ENCODE data around the gene CCND1. TPM values are rescaled to one million over a fixed set of nuclear protein-coding genes. Genes with fewer than 3 reads are reported as not detected.

The CCND1 gene
- total and polyA plus RNA-seq, 9 of the 15 experiments (the other 6 are each of a cell fraction or from before 2014, with no cell fraction given), result 0.04 to 23.3 (median 3.8) TPM

DNA sequence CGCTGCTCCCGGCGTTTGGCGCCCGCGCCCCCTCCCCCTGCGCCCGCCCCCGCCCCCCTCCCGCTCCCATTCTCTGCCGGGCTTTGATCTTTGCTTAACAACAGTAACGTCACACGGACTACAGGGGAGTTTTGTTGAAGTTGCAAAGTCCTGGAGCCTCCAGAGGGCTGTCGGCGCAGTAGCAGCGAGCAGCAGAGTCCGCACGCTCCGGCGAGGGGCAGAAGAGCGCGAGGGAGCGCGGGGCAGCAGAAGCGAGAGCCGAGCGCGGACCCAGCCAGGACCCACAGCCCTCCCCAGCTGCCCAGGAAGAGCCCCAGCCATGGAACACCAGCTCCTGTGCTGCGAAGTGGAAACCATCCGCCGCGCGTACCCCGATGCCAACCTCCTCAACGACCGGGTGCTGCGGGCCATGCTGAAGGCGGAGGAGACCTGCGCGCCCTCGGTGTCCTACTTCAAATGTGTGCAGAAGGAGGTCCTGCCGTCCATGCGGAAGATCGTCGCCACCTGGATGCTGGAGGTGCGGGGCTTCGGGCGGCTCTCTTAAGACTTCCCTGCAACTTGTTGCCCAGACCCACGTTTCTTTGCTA is at the start of gene CCND1 (continued):
- TF ChIP-seq POLR3G (IDR thresholded peaks at IDR 0.05; ENCODE audit: extremely low read depth, insufficient read length, insufficient replicate concordance) (no peak), IFI16 (CRISPR knock-in tag; IDR thresholded peaks at IDR 0.05) (no peak), RAD51 (IDR thresholded peaks at IDR 0.05; ENCODE audit: borderline replicate concordance, low read depth) (no peak), E2F3 (CRISPR knock-in tag; IDR thresholded peaks at IDR 0.05) (no peak), SAFB (IDR thresholded peaks at IDR 0.05; ENCODE audit: borderline replicate concordance, low read depth, low read length) (no peak), ARID1B (IDR thresholded peaks at IDR 0.05) (no peak), JUN (IDR thresholded peaks at IDR 0.05; ENCODE audit: borderline replicate concordance, low read depth, low read length) (no peak), JUN (CRISPR knock-in tag; IDR thresholded peaks at IDR 0.05; ENCODE audit: borderline replicate concordance) (no peak), FOSL1 (tag; conservative IDR thresholded peaks at IDR 0.05) (no peak), TRIM24 (IDR thresholded peaks at IDR 0.05) (no peak), GTF2E2 (tag; IDR thresholded peaks at IDR 0.05) (no peak), PHF20 (IDR thresholded peaks at IDR 0.05; ENCODE audit: partially characterized antibody) (peak; percentile 24)
- TF ChIP-seq, protein P1, sequence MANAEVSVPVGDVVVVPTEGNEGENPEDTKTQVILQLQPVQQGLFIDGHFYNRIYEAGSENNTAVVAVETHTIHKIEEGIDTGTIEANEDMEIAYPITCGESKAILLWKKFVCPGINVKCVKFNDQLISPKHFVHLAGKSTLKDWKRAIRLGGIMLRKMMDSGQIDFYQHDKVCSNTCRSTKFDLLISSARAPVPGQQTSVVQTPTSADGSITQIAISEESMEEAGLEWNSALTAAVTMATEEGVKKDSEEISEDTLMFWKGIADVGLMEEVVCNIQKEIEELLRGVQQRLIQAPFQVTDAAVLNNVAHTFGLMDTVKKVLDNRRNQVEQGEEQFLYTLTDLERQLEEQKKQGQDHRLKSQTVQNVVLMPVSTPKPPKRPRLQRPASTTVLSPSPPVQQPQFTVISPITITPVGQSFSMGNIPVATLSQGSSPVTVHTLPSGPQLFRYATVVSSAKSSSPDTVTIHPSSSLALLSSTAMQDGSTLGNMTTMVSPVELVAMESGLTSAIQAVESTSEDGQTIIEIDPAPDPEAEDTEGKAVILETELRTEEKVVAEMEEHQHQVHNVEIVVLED (CRISPR knock-in tag; IDR thresholded peaks at IDR 0.05), result no peak
- TF ChIP-seq, protein P2, sequence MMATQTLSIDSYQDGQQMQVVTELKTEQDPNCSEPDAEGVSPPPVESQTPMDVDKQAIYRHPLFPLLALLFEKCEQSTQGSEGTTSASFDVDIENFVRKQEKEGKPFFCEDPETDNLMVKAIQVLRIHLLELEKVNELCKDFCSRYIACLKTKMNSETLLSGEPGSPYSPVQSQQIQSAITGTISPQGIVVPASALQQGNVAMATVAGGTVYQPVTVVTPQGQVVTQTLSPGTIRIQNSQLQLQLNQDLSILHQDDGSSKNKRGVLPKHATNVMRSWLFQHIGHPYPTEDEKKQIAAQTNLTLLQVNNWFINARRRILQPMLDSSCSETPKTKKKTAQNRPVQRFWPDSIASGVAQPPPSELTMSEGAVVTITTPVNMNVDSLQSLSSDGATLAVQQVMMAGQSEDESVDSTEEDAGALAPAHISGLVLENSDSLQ (IDR thresholded peaks at IDR 0.05), result no peak
- TF ChIP-seq, protein P3, sequence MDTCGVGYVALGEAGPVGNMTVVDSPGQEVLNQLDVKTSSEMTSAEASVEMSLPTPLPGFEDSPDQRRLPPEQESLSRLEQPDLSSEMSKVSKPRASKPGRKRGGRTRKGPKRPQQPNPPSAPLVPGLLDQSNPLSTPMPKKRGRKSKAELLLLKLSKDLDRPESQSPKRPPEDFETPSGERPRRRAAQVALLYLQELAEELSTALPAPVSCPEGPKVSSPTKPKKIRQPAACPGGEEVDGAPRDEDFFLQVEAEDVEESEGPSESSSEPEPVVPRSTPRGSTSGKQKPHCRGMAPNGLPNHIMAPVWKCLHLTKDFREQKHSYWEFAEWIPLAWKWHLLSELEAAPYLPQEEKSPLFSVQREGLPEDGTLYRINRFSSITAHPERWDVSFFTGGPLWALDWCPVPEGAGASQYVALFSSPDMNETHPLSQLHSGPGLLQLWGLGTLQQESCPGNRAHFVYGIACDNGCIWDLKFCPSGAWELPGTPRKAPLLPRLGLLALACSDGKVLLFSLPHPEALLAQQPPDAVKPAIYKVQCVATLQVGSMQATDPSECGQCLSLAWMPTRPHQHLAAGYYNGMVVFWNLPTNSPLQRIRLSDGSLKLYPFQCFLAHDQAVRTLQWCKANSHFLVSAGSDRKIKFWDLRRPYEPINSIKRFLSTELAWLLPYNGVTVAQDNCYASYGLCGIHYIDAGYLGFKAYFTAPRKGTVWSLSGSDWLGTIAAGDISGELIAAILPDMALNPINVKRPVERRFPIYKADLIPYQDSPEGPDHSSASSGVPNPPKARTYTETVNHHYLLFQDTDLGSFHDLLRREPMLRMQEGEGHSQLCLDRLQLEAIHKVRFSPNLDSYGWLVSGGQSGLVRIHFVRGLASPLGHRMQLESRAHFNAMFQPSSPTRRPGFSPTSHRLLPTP (IDR thresholded peaks at IDR 0.05; ENCODE audit: borderline replicate concordance, extremely low read depth, insufficient read length), result no peak
- TF ChIP-seq, protein P4, sequence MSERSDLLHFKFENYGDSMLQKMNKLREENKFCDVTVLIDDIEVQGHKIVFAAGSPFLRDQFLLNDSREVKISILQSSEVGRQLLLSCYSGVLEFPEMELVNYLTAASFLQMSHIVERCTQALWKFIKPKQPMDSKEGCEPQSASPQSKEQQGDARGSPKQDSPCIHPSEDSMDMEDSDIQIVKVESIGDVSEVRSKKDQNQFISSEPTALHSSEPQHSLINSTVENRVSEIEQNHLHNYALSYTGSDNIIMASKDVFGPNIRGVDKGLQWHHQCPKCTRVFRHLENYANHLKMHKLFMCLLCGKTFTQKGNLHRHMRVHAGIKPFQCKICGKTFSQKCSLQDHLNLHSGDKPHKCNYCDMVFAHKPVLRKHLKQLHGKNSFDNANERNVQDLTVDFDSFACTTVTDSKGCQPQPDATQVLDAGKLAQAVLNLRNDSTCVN (CRISPR knock-in tag; IDR thresholded peaks at IDR 0.05), result no peak
- TF ChIP-seq, protein P5, sequence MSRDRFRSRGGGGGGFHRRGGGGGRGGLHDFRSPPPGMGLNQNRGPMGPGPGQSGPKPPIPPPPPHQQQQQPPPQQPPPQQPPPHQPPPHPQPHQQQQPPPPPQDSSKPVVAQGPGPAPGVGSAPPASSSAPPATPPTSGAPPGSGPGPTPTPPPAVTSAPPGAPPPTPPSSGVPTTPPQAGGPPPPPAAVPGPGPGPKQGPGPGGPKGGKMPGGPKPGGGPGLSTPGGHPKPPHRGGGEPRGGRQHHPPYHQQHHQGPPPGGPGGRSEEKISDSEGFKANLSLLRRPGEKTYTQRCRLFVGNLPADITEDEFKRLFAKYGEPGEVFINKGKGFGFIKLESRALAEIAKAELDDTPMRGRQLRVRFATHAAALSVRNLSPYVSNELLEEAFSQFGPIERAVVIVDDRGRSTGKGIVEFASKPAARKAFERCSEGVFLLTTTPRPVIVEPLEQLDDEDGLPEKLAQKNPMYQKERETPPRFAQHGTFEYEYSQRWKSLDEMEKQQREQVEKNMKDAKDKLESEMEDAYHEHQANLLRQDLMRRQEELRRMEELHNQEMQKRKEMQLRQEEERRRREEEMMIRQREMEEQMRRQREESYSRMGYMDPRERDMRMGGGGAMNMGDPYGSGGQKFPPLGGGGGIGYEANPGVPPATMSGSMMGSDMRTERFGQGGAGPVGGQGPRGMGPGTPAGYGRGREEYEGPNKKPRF (IDR thresholded peaks at IDR 0.05; ENCODE audit: low read depth, low read length), result no peak
- TF ChIP-seq, protein P6, sequence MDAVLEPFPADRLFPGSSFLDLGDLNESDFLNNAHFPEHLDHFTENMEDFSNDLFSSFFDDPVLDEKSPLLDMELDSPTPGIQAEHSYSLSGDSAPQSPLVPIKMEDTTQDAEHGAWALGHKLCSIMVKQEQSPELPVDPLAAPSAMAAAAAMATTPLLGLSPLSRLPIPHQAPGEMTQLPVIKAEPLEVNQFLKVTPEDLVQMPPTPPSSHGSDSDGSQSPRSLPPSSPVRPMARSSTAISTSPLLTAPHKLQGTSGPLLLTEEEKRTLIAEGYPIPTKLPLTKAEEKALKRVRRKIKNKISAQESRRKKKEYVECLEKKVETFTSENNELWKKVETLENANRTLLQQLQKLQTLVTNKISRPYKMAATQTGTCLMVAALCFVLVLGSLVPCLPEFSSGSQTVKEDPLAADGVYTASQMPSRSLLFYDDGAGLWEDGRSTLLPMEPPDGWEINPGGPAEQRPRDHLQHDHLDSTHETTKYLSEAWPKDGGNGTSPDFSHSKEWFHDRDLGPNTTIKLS (IDR thresholded peaks at IDR 0.05; ENCODE audit: borderline replicate concordance, low read depth), result no peak
